Activated CD4-positive, alpha-beta T cell treated with anti-CD3 and anti-CD28 coated beads, Interleukin-2, amount 50 U/mL, for 48 hours (primary cell): Measurements from ENCODE around the gene DDX1.

ENCODE experiments used
- DNase-seq, 2 experiments: peaks; one replicate each; pipeline ENCODE4 v3.0.0-alpha.2; 2020

DDX1 gene

GRCh38 chr2:15647622-15648590 lies 56.2 kb downstream of the DDX1 start:
- DNase-seq, result no peak

GRCh38 chr2:15648593-15649525 lies 57.2 kb downstream of the DDX1 start:
- DNase-seq, result no peak

- DNase-seq, result no peak
Measured at GRCh38 chr2:15649561-15650255, 58.0 kb downstream of the DDX1 start.

- DNase-seq, result no peak
Measured at GRCh38 chr2:15650616-15651366, 59.1 kb downstream of the DDX1 start.

DNA sequence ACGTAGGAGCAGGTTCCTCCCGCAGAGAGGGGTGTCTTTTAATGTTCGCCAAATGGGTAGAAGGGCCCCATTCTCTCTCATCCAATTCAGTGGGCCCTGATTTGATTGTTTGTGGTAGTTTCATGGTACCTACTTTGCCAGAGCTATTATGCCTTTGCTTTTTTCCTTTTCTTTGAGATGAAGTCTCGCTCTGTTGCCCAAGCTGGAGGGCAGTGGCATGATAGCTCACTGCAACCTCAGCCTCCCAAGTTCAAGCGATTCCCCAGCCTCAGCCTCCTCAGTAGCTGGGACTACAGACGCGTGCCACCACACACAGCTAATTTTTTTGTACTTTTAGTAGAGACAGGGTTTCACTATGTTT lies 59.7 kb downstream of the DDX1 start:
- DNase-seq, result no peak

DNA sequence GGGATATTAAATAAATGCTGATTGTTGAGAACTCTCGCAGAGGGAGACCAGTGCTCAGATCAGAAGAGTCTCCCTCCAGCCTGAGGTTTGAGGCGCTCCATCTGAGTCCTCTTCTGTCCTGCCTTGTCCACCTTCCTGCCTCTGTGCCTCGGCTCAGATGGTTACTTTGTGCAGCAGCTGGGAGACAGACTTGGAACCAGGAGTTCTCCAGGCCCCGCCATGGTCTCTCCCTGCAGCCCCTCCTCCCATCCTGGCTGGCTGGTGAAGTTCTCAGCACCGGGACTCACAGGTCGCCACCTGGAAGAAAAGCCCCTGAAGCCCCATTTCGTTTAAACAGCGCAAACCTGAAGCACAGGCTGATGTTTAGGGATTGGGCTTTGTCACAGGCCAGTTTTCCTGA lies 60.6 kb downstream of the DDX1 start:
- DNase-seq, result no peak

- DNase-seq, result no peak
Measured at GRCh38 chr2:15652801-15653200, 61.1 kb downstream of the DDX1 start.

DNA sequence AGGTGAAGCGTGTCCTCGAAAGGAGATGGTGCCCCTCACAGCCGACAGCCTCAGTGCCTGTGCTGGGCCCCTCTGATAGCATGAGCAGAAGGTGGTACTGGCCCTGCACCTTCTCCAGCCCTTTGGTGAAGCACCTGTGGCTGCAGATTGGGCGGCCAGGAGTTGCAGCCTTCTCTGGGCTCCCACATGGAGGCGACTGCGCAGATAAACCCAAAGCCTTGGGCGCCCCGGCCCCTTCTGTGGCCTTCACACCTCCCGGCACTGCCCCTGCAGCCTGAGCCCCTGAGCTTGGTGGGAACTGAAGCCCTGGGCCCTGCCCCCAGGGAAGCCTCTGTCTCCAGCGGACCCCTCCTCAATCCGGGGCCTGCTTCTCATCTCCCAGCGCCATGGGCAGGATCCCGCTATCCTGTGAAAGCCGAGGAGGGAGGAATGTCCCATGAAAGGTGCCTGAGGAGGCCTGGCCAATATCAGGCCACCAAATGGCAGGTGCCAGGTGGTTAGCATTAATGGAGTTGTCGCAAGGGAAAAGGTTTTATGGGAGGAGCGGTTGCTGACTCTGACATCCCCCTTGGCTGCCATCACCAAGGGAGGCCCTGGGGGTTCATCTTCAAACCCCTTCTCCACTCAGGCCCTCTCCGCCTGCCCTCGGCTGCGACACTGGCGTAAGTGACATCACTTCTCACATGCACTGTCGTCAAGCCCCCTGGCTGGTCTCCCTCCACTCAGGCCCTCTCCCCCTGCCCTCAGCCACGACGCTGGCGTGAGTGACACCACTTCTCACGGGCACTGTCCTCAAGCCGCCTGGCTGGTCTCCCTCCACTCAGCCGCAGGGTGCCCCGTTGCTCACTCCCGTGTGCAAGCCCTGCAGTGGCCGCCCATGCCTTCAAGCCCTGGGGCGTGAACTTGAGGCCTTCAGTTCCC lies 62.4 kb downstream of the DDX1 start:
- no peak for DNase-seq

GRCh38 chr2:15654727-15655073 lies 63.0 kb downstream of the DDX1 start:
- no peak for DNase-seq

- no peak for DNase-seq
Measured at GRCh38 chr2:15655123-15655887, 63.6 kb downstream of the DDX1 start.

GRCh38 chr2:15656090-15656489 lies 64.4 kb downstream of the DDX1 start:
- DNase-seq, result no peak

- no peak for DNase-seq
Measured at GRCh38 chr2:15657759-15658158, 66.1 kb downstream of the DDX1 start.

GRCh38 chr2:15658911-15659310 lies 67.2 kb downstream of the DDX1 start:
- no peak for DNase-seq

DNA sequence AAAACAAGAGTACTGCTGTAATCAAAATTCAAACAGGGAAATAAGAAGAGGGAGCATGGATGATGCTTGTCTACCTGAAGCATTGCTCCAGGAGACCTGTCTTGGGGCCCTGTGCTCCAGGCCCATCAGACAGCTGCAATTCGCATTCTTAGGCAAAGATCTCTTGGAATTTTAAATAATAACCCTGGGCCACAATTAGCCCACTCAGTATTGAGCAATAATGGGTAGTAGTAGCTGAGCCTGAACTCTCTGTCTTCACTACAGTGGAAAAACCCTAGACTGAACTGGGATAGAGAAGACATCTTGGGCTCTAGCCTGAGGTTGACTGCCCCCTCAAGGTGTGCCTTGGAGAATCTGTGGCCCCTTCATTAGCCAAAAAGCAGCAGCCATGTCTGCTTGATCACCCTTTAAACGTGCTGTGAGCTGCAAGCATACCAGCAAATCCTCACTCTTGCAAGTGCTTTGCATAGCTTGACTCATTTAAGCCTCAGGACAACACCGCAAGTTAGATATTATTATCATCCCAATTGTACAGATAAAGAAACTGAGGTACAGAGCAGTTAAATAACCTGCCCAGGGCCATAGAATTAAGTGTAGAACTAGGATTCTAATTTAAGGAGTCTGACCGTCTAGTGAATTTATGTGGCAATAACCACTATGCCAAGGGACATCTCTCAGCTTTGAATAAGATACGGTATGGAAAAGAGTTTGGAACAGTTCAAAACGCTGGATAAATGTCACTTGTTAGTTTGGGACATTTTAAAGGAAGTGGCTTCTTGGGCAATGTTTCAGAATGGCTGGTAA lies 69.0 kb downstream of the DDX1 start:
- no peak for DNase-seq

- no peak for DNase-seq
Measured at GRCh38 chr2:15661295-15661569, 69.6 kb downstream of the DDX1 start.

GRCh38 chr2:15662026-15662425 lies 70.4 kb downstream of the DDX1 start:
- DNase-seq, result no peak

DNA sequence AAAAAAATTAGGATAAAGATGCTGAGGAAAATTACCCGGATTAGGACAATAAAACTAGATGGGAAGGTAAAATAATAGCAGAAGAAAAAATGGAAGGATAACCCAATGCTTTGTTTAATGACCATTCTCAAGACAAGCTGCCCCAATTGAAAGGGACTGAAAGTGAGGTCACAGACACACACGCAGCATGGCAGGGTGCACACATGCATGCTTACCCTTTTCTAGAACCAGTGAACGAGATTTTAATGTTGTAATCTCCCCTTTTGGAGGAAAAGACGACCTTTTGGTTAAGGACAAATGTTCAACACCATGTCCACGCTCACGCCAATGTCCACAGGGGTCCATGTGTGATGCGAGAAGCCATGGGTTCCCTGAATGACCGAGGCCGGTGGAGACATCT lies 70.9 kb downstream of the DDX1 start:
- DNase-seq, result no peak

DNA sequence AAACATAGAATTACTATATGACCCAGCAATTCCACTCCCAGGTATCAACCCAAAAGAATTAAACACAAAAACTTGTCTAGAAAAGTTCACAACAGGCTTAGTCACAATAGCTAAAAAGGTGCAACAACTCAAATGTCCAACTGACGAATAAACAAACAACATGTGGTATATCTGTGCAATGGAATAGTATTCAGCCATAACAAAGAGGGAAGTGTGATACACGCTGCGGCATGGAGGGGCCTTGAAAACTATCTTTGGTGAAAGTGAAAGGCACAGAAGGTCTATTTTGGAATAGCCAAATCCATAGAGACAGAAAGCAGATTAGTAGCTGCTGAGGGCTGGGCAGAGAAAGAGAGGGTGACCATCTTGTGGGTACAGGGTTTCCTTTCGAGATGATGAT lies 72.1 kb downstream of the DDX1 start:
- DNase-seq, result no peak

GRCh38 chr2:15664273-15665066 lies 72.8 kb downstream of the DDX1 start:
- DNase-seq, result no peak
